Mesothelial cell of epicardium (in vitro differentiated cells): ENCODE measurements around the gene IFT22. TPM values are rescaled to one million over a fixed set of nuclear protein-coding genes. Genes with fewer than 3 reads are reported as not detected.
"Not testable (repeated sequence)": the region's sequence is repeated elsewhere in the genome, so short reads cannot be mapped to it uniquely, and the experiment has no call there.

Source experiments
- DNase-seq, 2 experiments: peaks; one replicate each; pipeline ENCODE4 v3.0.0; 2021; ENCODE audit warnings: low spot score in 2 of 2; ENCODE audit not compliant: unreplicated experiment in 2 of 2
- H3K27ac Mint-ChIP-seq: 2 replicates; pipeline ENCODE4 v1.8.0; 2021; ENCODE audit warnings: mixed read lengths
- H3K27me3 Mint-ChIP-seq: 2 replicates; pipeline ENCODE4 v1.8.0; 2021; ENCODE audit warnings: low read depth, mixed read lengths
- H3K36me3 Mint-ChIP-seq: 2 replicates; pipeline ENCODE4 v1.8.0; 2021; ENCODE audit warnings: mixed read lengths
- H3K4me1 Mint-ChIP-seq: 2 replicates; pipeline ENCODE4 v1.8.0; 2021; ENCODE audit warnings: mixed read lengths
- H3K4me3 Mint-ChIP-seq: 2 replicates; pipeline ENCODE4 v1.8.0; 2021; ENCODE audit warnings: mild to moderate bottlenecking, moderate library complexity, mixed read lengths
- H3K9me3 Mint-ChIP-seq: 2 replicates; pipeline ENCODE4 v1.8.0; 2021; ENCODE audit warnings: mixed read lengths
- total RNA-seq: library from RNA; stranded (reverse); gene quantifications from 3 replicates; pipeline ENCODE4 v1.2.1, GENCODE V29; 2021
- TF ChIP-seq, protein P1 (sequence below): fragments of 200-600 bp; sonication (generic); IDR thresholded peaks from one replicate; pipeline ENCODE4 v1.5.0; 2021; ENCODE audit warnings: antibody characterized with exemption; ENCODE audit not compliant: unreplicated experiment

The IFT22 gene
- total RNA-seq, 1 donor from 2014 or later: 34.9 TPM

DNA sequence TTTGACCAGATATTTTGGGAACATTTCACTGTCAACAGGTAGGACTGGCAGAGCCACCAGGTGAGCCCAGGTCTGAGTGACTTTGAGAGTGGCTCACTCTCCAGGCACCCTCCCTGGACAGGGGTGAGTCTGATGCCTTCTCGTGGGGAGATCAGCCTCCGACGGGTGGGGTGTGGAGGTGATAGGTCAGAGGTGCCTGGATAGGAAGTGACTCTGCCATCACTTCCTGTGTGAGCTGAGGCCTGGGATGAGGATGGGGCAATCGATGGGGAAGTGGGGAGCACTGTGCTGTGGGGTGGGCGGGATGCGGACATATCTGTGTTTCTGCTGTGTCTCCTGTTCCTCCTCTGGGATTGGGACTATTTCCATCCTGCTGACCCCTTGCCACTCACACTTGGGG lies 34.6 kb downstream of the IFT22 start:
- Mint-ChIP-seq H3K27ac (no peak overlapping the region), H3K4me1 (peaks cover 5% of the 10 kb centered on the region), H3K27me3 (peaks cover 47% of the 10 kb centered on the region), H3K4me3 (no peak overlapping the region), H3K36me3 (no peaks in the 10 kb centered on the region), H3K9me3 (no peaks in the 10 kb centered on the region)
- TF ChIP-seq, protein P1, sequence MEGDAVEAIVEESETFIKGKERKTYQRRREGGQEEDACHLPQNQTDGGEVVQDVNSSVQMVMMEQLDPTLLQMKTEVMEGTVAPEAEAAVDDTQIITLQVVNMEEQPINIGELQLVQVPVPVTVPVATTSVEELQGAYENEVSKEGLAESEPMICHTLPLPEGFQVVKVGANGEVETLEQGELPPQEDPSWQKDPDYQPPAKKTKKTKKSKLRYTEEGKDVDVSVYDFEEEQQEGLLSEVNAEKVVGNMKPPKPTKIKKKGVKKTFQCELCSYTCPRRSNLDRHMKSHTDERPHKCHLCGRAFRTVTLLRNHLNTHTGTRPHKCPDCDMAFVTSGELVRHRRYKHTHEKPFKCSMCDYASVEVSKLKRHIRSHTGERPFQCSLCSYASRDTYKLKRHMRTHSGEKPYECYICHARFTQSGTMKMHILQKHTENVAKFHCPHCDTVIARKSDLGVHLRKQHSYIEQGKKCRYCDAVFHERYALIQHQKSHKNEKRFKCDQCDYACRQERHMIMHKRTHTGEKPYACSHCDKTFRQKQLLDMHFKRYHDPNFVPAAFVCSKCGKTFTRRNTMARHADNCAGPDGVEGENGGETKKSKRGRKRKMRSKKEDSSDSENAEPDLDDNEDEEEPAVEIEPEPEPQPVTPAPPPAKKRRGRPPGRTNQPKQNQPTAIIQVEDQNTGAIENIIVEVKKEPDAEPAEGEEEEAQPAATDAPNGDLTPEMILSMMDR: no peak
- DNase-seq: no peak

DNA sequence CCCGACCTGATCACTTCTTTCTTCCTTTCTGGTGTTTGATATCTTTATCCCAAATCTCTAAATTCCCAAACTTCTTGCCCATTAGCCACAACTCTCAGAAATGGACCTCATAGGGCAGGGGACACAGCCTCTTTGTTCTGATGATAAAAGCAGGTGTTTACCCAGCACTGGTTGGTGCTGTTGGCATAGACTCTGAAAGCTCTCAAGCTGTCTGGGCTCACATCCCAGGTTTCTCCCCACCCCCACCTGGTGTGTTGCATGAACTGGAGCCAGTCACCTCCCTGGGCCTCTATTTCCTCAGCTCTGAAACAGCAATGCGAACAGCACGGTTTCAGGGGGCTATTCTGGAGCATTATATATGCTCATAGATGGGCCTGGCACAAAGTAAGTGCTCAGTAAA lies 35.7 kb downstream of the IFT22 start:
- not testable (repeated sequence) for H3K27ac Mint-ChIP-seq, H3K9me3 Mint-ChIP-seq, H3K36me3 Mint-ChIP-seq, H3K4me3 Mint-ChIP-seq, DNase-seq, H3K4me1 Mint-ChIP-seq
- H3K27me3 Mint-ChIP-seq: peaks cover 37% of the 10 kb centered on the region

DNA sequence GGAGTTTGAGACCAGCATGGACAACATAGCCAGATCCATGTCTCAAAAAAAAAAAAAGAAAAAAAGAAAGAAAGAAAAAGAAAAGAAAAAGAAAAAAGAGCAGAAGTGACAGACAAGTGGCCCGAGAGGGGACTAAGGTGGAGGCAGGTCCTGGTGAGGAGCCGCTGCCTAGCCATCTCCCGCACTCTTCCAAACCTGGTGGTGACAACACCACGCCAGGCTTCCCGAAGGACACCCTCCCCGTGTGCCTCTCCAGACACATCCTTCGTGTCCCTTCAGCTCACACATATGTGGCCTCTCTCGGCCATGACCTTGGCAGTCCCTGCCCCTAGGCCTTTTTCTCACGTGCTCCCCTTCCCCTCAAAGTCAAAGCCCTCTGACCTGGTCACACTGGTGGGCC lies 36.4 kb downstream of the IFT22 start:
- Mint-ChIP-seq H3K27ac (no peak overlapping the region), H3K4me1 (peaks cover 5% of the 10 kb centered on the region), H3K27me3 (peaks cover 29% of the 10 kb centered on the region), H3K9me3 (no peaks in the 10 kb centered on the region), H3K4me3 (no peak overlapping the region), H3K36me3 (no peaks in the 10 kb centered on the region)
- no peak for DNase-seq
- TF ChIP-seq, protein P1: no peak

DNA sequence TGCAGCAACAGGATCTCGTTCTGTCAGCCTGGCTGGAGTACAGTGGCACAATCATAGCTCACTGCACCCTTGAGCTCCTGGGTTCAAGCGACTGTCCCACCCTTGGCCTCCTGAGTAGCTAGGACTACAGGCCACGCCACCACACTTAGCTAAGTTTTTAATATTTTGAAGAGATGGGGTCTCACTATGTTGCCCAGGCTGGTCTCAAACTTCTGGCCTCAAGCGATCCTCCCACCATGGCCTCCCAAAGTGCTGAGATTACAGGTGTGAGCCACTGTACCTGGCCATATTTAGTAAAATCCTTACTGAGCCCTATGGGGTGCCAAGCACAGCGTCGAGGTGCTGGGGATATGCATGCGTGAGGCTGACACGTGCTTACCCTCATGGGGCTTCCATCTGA lies 40.7 kb downstream of the IFT22 start:
- H3K9me3 Mint-ChIP-seq, H3K27me3 Mint-ChIP-seq, H3K4me1 Mint-ChIP-seq, H3K4me3 Mint-ChIP-seq, H3K27ac Mint-ChIP-seq, DNase-seq, H3K36me3 Mint-ChIP-seq: not testable (repeated sequence)

DNA sequence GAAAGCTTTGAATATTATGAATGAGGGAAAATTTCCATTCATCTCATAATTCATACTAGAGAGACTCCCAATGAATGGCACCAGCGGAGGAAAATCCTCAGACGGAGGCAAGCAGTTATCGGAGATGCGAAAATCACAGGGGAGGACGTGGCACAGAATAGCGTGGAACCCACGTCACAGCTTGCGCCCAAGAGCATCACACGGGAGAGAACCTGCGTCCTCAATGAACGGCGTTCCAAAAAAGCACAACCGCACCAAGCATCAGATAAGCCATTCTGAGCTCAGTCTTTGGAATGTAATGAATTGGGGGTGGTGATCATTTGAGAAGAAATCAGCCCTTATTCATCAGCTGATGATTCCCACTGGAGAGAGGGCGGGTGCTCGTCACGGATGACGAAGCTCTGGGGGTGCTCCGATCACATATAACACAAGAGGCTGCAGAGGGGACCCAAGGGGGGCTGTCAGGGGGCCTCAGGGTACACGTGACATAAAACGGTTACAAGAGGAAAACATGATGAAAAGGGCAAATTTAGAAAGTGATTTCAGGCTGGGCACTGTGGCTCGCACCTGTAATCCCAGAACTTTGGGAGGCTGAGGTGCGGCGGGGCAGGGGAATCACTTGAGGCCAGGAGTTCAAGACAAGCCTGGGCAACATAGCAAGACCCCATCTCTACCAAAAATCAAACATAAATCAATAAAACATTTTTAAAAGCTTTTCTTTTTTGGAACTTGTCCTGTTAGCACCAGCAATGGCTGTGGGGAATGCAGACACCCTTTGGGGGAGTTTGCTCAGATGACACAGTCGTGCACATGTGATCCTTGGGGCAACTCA lies 42.9 kb downstream of the IFT22 start:
- H3K27ac Mint-ChIP-seq: no peak overlapping the region

DNA sequence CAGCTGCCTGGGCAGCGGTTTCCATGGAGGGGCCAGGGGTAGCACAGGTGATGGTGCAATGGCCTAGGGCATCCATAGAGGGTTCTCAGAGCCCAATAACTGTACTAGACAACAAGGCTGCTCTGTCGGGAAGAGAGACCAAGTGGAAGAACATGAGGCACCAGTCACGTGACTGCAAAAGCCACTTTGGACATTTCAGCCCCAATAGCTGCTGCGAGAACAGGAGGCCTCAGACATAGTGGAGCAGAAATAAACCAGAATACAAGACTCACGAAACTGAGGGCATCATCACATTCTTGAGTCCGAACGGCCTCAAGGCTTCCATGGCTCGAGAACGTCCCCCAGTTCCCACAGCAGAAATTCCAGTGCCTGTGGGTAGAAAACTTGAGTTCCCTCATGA lies 44.5 kb downstream of the IFT22 start:
- Mint-ChIP-seq H3K27me3 (peaks cover 4% of the 10 kb centered on the region), H3K4me1 (peaks cover 3% of the 10 kb centered on the region), H3K4me3 (no peak overlapping the region), H3K9me3 (no peaks in the 10 kb centered on the region), H3K36me3 (no peaks in the 10 kb centered on the region), H3K27ac (no peak overlapping the region)
- no peak for DNase-seq
- TF ChIP-seq, protein P1: no peak

More for the DNA sequence above, 42.9 kb downstream of the IFT22 start:
- Mint-ChIP-seq H3K9me3 (no peaks in the 10 kb centered on the region), H3K4me3 (no peak overlapping the region), H3K4me1 (peaks cover 8% of the 10 kb centered on the region), H3K36me3 (no peaks in the 10 kb centered on the region), H3K27me3 (peaks cover 4% of the 10 kb centered on the region)
- no peak for DNase-seq
- TF ChIP-seq, protein P1: no peak
